Transverse colon (tissue), 4 donors: ENCODE measurements around the gene TTC9B.

Source experiments
- POLR2A ChIP-seq: fragments of 450-650 bp; IDR thresholded peaks from one replicate; pipeline ENCODE4 v1.6.1; 2016; ENCODE audit warnings: antibody characterized with exemption, mild to moderate bottlenecking, moderate library complexity
- POLR2AphosphoS5 ChIP-seq, 3 donors: sonication (generic); formaldehyde crosslinking; IDR thresholded peaks; one replicate each; pipeline ENCODE4 v1.6.1; 2016; ENCODE audit warnings: antibody characterized with exemption in 3 of 3
- TF ChIP-seq, protein P1 (sequence below), 5 experiments: fragments of 200-600 bp in 3 of 5; fragments of 450-650 bp in 2 of 5; sonication (generic) in 3 of 5; IDR thresholded peaks; 1 replicate in 2 of 5; 2 replicates in 3 of 5; pipeline ENCODE4 v1.5.1; 2016 to 2017; ENCODE audit warnings: antibody characterized with exemption in 5 of 5, inconsistent platforms in 3 of 5, mild to moderate bottlenecking in 2 of 5, moderate library complexity in 1 of 5

DNA sequence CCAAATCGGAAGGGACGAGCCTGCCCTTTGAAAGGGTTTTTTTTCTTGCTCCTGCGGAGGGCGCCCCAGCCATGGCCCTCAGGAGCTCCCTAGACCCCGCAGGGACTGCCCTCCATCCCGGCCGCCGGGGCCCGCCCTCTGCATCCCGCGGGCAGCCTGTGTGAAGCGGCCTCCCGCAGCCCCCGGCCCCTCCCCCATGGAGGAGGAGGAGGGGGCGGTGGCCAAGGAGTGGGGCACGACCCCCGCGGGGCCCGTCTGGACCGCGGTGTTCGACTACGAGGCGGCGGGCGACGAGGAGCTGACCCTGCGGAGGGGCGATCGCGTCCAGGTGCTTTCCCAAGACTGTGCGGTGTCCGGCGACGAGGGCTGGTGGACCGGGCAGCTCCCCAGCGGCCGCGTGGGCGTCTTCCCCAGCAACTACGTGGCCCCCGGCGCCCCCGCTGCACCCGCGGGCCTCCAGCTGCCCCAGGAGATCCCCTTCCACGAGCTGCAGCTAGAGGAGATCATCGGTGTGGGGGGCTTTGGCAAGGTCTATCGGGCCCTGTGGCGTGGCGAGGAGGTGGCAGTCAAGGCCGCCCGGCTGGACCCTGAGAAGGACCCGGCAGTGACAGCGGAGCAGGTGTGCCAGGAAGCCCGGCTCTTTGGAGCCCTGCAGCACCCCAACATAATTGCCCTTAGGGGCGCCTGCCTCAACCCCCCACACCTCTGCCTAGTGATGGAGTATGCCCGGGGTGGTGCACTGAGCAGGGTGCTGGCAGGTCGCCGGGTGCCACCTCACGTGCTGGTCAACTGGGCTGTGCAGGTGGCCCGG is 26.1 kb downstream of the TTC9B start:
- TF ChIP-seq, protein P1, sequence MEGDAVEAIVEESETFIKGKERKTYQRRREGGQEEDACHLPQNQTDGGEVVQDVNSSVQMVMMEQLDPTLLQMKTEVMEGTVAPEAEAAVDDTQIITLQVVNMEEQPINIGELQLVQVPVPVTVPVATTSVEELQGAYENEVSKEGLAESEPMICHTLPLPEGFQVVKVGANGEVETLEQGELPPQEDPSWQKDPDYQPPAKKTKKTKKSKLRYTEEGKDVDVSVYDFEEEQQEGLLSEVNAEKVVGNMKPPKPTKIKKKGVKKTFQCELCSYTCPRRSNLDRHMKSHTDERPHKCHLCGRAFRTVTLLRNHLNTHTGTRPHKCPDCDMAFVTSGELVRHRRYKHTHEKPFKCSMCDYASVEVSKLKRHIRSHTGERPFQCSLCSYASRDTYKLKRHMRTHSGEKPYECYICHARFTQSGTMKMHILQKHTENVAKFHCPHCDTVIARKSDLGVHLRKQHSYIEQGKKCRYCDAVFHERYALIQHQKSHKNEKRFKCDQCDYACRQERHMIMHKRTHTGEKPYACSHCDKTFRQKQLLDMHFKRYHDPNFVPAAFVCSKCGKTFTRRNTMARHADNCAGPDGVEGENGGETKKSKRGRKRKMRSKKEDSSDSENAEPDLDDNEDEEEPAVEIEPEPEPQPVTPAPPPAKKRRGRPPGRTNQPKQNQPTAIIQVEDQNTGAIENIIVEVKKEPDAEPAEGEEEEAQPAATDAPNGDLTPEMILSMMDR (IDR thresholded peaks at IDR 0.05), result no peak
- TF ChIP-seq POLR2AphosphoS5 (IDR thresholded peaks at IDR 0.05) (no peak), POLR2A (no peak)
